Left lung (tissue), 10 donors: ENCODE measurements around the gene TGM6. TPM values are rescaled to one million over a fixed set of nuclear protein-coding genes. Genes with fewer than 3 reads are reported as not detected.

Experiments
- ATAC-seq: fragments of 200-7000 bp; cut with Tn5 transposase; one replicate; pipeline ENCODE4 v1.9.1; 2020; ENCODE audit warnings: moderate library complexity
- DNase-seq, 4 donors: peaks; one replicate each; pipeline ENCODE4 v3.0.0-alpha.2; 2013 to 2020
- H3K27ac ChIP-seq, 2 donors: fragments of 200-600 bp; sonication (generic) in 1 of 2; one replicate each; pipeline versions ENCODE4 v1.5.0 to v1.8.0; 2020 to 2021
- H3K27me3 ChIP-seq, 2 donors: fragments of 200-600 bp; sonication (generic) in 1 of 2; one replicate each; pipeline versions ENCODE4 v1.5.0 to v1.8.0; 2020 to 2021
- H3K36me3 ChIP-seq, 2 donors: fragments of 200-600 bp; sonication (generic) in 1 of 2; one replicate each; pipeline versions ENCODE4 v1.5.0 to v1.8.0; 2020 to 2021
- H3K4me1 ChIP-seq, 2 donors: fragments of 200-600 bp; one replicate each; pipeline ENCODE4 v1.8.0; 2021
- H3K4me3 ChIP-seq, 2 donors: fragments of 200-600 bp; sonication (generic) in 1 of 2; one replicate each; pipeline versions ENCODE4 v1.5.0 to v1.8.0; 2020 to 2021; ENCODE audit warnings: mild to moderate bottlenecking in 1 of 2
- H3K9me3 ChIP-seq, 2 donors: fragments of 200-600 bp; sonication (generic) in 1 of 2; one replicate each; pipeline versions ENCODE4 v1.5.0 to v1.8.0; 2020 to 2021
- CTCF ChIP-seq, 2 donors: fragments of 200-600 bp; sonication (generic) in 1 of 2; IDR thresholded peaks; one replicate each; pipeline versions ENCODE4 v1.5.0 to v1.8.0; 2021; ENCODE audit warnings: antibody characterized with exemption in 2 of 2
- intact Hi-C, 2 donors: fragments of 100-400 bp; cut with DNase I; formaldehyde crosslinking; loops; one replicate each; pipeline versions ENCODE4 v1.11.2 to v1.14.2; 2022
- polyA plus RNA-seq, 6 donors: library from polyadenylated mRNA; unstranded; fragments of 120-200 nt; gene quantifications; one replicate each; pipeline ENCODE4 v1.2.1, GENCODE V29; 2013; ENCODE audit not compliant: insufficient read length in 6 of 6
- total RNA-seq, 2 donors: library from RNA; stranded (reverse); fragmentation: NEBNext Ultra II Directional; extraction: Animal tissue kit (Norgen Biotek cat#: 25700); gene quantifications; one replicate each; pipeline ENCODE4 v1.2.1, GENCODE V29; 2021
- donor health status: DM: no; HTN: yes; CAD: no.
- donor health status: DM: no; HTN: no; CAD: no.

Gene TGM6
- total and polyA plus RNA-seq, 8 donors = not detected

- no peak for DNase-seq
- Histone ChIP-seq H3K36me3 (no peaks in the 10 kb centered on the region), H3K27me3 (peaks cover 0 to 9% of the 10 kb centered on the region in 2 donors), H3K27ac (no peak overlapping the region), H3K4me1 (no peaks in the 10 kb centered on the region), H3K4me3 (no peak overlapping the region), H3K9me3 (no peaks in the 10 kb centered on the region)
- intact Hi-C loops = no loop called here
- ATAC-seq = no peak
- TF ChIP-seq CTCF (IDR thresholded peaks at IDR 0.05) = no peak
These were observed 39.9 kb upstream of the TGM6 start for GRCh38 chr20:2340823-2341222.

GRCh38 chr20:2341336-2341735 lies 39.4 kb upstream of the TGM6 start:
- intact Hi-C loops = no loop called here
- no peak for DNase-seq
- no peaks in the 10 kb centered on the region for H3K36me3 ChIP-seq
- no peak overlapping the region for H3K4me3 ChIP-seq
- ATAC-seq = no peak
- no peak overlapping the region for H3K27ac ChIP-seq
- no peak for TF ChIP-seq CTCF (IDR thresholded peaks at IDR 0.05)
- H3K4me1 ChIP-seq = no peaks in the 10 kb centered on the region
- no peaks in the 10 kb centered on the region for H3K9me3 ChIP-seq
- peaks cover 0 to 9% of the 10 kb centered on the region in 2 donors for H3K27me3 ChIP-seq

- peaks cover 0 to 11% of the 10 kb centered on the region in 2 donors for H3K27me3 ChIP-seq
- H3K4me1 ChIP-seq = no peaks in the 10 kb centered on the region
- H3K36me3 ChIP-seq = no peaks in the 10 kb centered on the region
- no peak overlapping the region for H3K27ac ChIP-seq
- no peak for TF ChIP-seq CTCF (IDR thresholded peaks at IDR 0.05)
- no peaks in the 10 kb centered on the region for H3K9me3 ChIP-seq
- DNase-seq (no peak), ATAC-seq (no peak)
- intact Hi-C loops = no loop called here
- H3K4me3 ChIP-seq = no peak overlapping the region
These were observed 38.5 kb upstream of the TGM6 start for GRCh38 chr20:2342243-2342642.

- intact Hi-C loops = no loop called here
- no peak overlapping the region for H3K27ac ChIP-seq
- H3K4me1 ChIP-seq = no peaks in the 10 kb centered on the region
- no peak for TF ChIP-seq CTCF (IDR thresholded peaks at IDR 0.05)
- H3K4me3 ChIP-seq = no peak overlapping the region
- peaks cover 0 to 32% of the 10 kb centered on the region in 2 donors for H3K27me3 ChIP-seq
- ATAC-seq = no peak
- DNase-seq = no peak
- no peaks in the 10 kb centered on the region for H3K36me3 ChIP-seq
- no peaks in the 10 kb centered on the region for H3K9me3 ChIP-seq
These were observed 34.5 kb upstream of the TGM6 start for GRCh38 chr20:2346188-2346587.

- ATAC-seq (no peak), DNase-seq (no peak)
- no peaks in the 10 kb centered on the region for H3K9me3 ChIP-seq
- H3K27ac ChIP-seq = no peak overlapping the region
- peaks cover 0 to 45% of the 10 kb centered on the region in 2 donors for H3K27me3 ChIP-seq
- TF ChIP-seq CTCF (IDR thresholded peaks at IDR 0.05) = no peak
- H3K4me3 ChIP-seq = no peak overlapping the region
- intact Hi-C loops = no loop called here
- no peaks in the 10 kb centered on the region for H3K36me3 ChIP-seq
- H3K4me1 ChIP-seq = no peaks in the 10 kb centered on the region
These were observed 32.4 kb upstream of the TGM6 start for GRCh38 chr20:2348336-2348735.
